Thymus (tissue), 11 donors: Measurements from ENCODE around the gene C2. TPM values are rescaled to one million over a fixed set of nuclear protein-coding genes. Genes with fewer than 3 reads are reported as not detected.

ENCODE experiments used
- DNase-seq, 9 donors: peaks; one replicate each; pipeline ENCODE4 v3.0.0-alpha.2; 2013; ENCODE audit warnings: low spot score in 9 of 9, low read depth in 6 of 9, missing footprints in 1 of 9
- H3K27ac ChIP-seq, 2 donors: one replicate each; pipeline ENCODE4 v1.5.1; 2013; ENCODE audit warnings: control low read depth in 1 of 2, low read depth in 1 of 2, low read length in 1 of 2, mild to moderate bottlenecking in 1 of 2, moderate library complexity in 1 of 2
- H3K27me3 ChIP-seq, 2 donors: one replicate each; pipeline ENCODE4 v1.5.1; 2013; ENCODE audit warnings: low read length in 1 of 2; ENCODE audit not compliant: control insufficient read depth in 2 of 2, insufficient read depth in 1 of 2
- H3K36me3 ChIP-seq, 2 donors: one replicate each; pipeline ENCODE4 v1.5.1; 2013; ENCODE audit warnings: low read length in 1 of 2, mild to moderate bottlenecking in 1 of 2, moderate library complexity in 1 of 2; ENCODE audit not compliant: control insufficient read depth in 2 of 2, insufficient read depth in 2 of 2
- H3K4me1 ChIP-seq, 2 donors: one replicate each; pipeline ENCODE4 v1.5.1; 2013; ENCODE audit warnings: low read length in 2 of 2; ENCODE audit not compliant: control insufficient read depth in 2 of 2, insufficient read depth in 2 of 2
- H3K4me3 ChIP-seq, 2 donors: one replicate each; pipeline ENCODE4 v1.5.1; 2013; ENCODE audit warnings: low read length in 2 of 2, control low read depth in 1 of 2, mild to moderate bottlenecking in 1 of 2
- H3K9me3 ChIP-seq, 2 donors: one replicate each; pipeline ENCODE4 v1.5.1; 2013; ENCODE audit warnings: low read length in 1 of 2, mild to moderate bottlenecking in 1 of 2; ENCODE audit not compliant: control insufficient read depth in 2 of 2, insufficient read depth in 1 of 2
- WGBS: extraction: QIAGEN DNeasy Blood & Tissue Kit; methylation state at CpG from one replicate; pipeline ENCODE4 v1.1.7; 2013; 5-methylcytosine and 5-hydroxymethylcytosine counted together
- polyA plus RNA-seq: library from polyadenylated mRNA; stranded (reverse); fragments of 200-250 nt; gene quantifications from one replicate; pipeline ENCODE4 v1.2.3, GENCODE V29; 2013
- total RNA-seq: library from RNA; stranded (reverse); fragments of 120-200 nt; gene quantifications from one replicate; pipeline ENCODE4 v1.2.4, GENCODE V29; 2013
- donor health status: healthy.

The C2 gene
- total and polyA plus RNA-seq, 2 donors: 9.0 to 10.3 TPM

DNA sequence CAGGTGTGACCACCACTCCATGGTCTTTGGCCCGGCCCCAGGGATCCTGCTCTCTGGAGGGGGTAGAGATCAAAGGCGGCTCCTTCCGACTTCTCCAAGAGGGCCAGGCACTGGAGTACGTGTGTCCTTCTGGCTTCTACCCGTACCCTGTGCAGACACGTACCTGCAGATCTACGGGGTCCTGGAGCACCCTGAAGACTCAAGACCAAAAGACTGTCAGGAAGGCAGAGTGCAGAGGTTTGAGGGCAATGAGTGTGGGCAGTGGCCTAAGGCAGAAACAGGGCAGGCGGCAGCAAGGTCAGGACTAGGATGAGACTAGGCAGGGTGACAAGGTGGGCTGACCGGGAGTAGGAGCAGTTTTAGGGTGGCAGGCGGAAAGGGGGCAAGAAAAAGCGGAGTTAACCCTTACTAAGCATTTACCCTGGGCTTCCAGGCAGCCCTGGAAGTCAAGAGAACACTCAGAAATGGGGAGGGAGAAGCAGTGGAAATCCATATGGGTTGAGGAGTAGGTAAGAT lies 18.9 kb downstream of the C2 start:
- peak overlapping the region; percentile 43 to 71 for H3K27ac ChIP-seq
- 84% methylated on average over 11 of the region's 11 CpGs for WGBS
- peak overlapping the region in 1 of 2 donors; percentile 5 for H3K4me3 ChIP-seq
- H3K9me3 ChIP-seq: no peaks in the 10 kb centered on the region
- H3K4me1 ChIP-seq: peaks cover 0 to 18% of the 10 kb centered on the region in 2 donors
- H3K27me3 ChIP-seq: peaks cover 0 to 37% of the 10 kb centered on the region in 2 donors
- peaks cover 4 to 7% of the 10 kb centered on the region in 2 donors for H3K36me3 ChIP-seq
- DNase-seq: no peak

GRCh38 chr6:31947070-31947675 lies 19.7 kb downstream of the C2 start:
- H3K9me3 ChIP-seq: no peaks in the 10 kb centered on the region
- peaks cover 0 to 18% of the 10 kb centered on the region in 2 donors for H3K4me1 ChIP-seq
- no peak overlapping the region for H3K4me3 ChIP-seq
- no peak for DNase-seq
- no peak overlapping the region for H3K27ac ChIP-seq
- H3K36me3 ChIP-seq: peaks cover 12 to 14% of the 10 kb centered on the region in 2 donors
- H3K27me3 ChIP-seq: peaks cover 0 to 37% of the 10 kb centered on the region in 2 donors
- 95% methylated on average over 24 of the region's 24 CpGs for WGBS

- H3K27ac ChIP-seq: no peak overlapping the region
- WGBS: 93% methylated on average over 4 of the region's 4 CpGs
- H3K4me1 ChIP-seq: peaks cover 0 to 18% of the 10 kb centered on the region in 2 donors
- no peak overlapping the region for H3K4me3 ChIP-seq
- H3K27me3 ChIP-seq: peaks cover 0 to 31% of the 10 kb centered on the region in 2 donors
- peaks cover 15 to 21% of the 10 kb centered on the region in 2 donors for H3K36me3 ChIP-seq
- H3K9me3 ChIP-seq: no peaks in the 10 kb centered on the region
- DNase-seq: no peak
These were observed 20.3 kb downstream of the C2 start for GRCh38 chr6:31947864-31948263.

- WGBS: 78% methylated on average over 5 of the region's 5 CpGs
- Histone ChIP-seq H3K4me1 (peaks cover 0 to 18% of the 10 kb centered on the region in 2 donors), H3K27ac (no peak overlapping the region), H3K9me3 (no peaks in the 10 kb centered on the region), H3K36me3 (peaks cover 20 to 25% of the 10 kb centered on the region in 2 donors), H3K4me3 (no peak overlapping the region), H3K27me3 (peaks cover 0 to 27% of the 10 kb centered on the region in 2 donors)
- no peak for DNase-seq
These were observed 20.8 kb downstream of the C2 start for GRCh38 chr6:31948306-31948705.

DNA sequence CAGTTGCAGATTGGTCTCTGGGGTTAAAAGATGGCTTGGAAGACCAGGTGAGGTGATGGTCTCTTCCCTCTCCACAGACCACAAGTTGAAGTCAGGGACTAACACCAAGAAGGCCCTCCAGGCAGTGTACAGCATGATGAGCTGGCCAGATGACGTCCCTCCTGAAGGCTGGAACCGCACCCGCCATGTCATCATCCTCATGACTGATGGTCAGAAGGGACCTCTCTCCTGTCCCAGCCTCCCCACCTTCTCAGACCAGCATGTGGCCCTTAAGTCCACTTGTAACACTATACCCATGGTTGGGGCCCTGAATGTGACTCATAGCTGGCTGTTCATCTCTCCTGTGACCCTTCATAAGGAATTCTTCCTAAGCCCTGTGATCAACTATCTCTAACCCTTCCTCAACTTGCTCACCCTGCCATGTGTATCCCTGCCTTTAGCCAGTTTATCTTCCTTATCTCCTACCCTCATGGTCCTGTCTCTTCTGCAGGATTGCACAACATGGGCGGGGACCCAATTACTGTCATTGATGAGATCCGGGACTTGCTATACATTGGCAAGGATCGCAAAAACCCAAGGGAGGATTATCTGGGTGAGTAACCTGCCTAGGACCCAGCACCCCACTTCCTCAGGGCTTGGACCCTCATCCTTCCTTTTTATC lies 21.4 kb downstream of the C2 start:
- Histone ChIP-seq H3K27ac (no peak overlapping the region), H3K36me3 (peaks cover 25 to 31% of the 10 kb centered on the region in 2 donors), H3K27me3 (peaks cover 0 to 24% of the 10 kb centered on the region in 2 donors), H3K9me3 (no peaks in the 10 kb centered on the region), H3K4me1 (peaks cover 0 to 18% of the 10 kb centered on the region in 2 donors), H3K4me3 (no peak overlapping the region)
- WGBS: 95% methylated on average over 6 of the region's 6 CpGs
- no peak for DNase-seq

DNA sequence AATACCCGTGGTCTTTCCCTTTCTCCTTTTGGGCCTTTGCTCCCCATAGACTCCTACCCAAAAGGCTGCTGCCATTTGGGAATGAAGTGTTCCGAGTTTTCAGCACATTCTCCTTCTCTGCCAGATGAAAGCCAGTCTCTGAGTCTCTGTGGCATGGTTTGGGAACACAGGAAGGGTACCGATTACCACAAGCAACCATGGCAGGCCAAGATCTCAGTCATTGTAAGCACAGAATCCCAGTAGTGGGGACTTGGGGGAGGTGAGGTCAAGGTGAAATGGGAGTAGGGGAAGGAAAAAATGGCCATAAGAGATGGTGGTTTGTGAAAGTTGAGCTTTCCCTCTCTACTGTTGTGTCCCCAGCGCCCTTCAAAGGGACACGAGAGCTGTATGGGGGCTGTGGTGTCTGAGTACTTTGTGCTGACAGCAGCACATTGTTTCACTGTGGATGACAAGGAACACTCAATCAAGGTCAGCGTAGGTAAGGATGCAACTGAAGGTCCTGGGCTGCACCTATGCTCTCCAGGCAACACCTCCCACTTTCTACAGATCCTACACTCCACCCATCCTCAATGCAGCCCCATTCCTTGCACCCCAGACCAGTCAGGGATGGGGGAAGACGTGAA lies 22.5 kb downstream of the C2 start:
- WGBS: 94% methylated on average over 7 of the region's 7 CpGs
- Histone ChIP-seq H3K27ac (no peak overlapping the region), H3K27me3 (peaks cover 0 to 19% of the 10 kb centered on the region in 2 donors), H3K4me3 (no peak overlapping the region), H3K9me3 (peaks cover 0 to 4% of the 10 kb centered on the region in 2 donors), H3K36me3 (peaks cover 37 to 43% of the 10 kb centered on the region in 2 donors), H3K4me1 (peaks cover 0 to 13% of the 10 kb centered on the region in 2 donors)
- no peak for DNase-seq

- DNase-seq: peak in 1 of 9 donors; percentile 25
- H3K27me3 ChIP-seq: no peaks in the 10 kb centered on the region
- no peaks in the 10 kb centered on the region for H3K4me1 ChIP-seq
- peaks cover 0 to 4% of the 10 kb centered on the region in 2 donors for H3K9me3 ChIP-seq
- H3K36me3 ChIP-seq: peaks cover 49 to 61% of the 10 kb centered on the region in 2 donors
- H3K4me3 ChIP-seq: no peak overlapping the region
- WGBS: 91% methylated on average over 5 of the region's 5 CpGs
- H3K27ac ChIP-seq: no peak overlapping the region
These were observed 24.8 kb downstream of the C2 start for GRCh38 chr6:31952140-31952805.

GRCh38 chr6:31952890-31953289 lies 25.4 kb downstream of the C2 start:
- Histone ChIP-seq H3K27ac (no peak overlapping the region), H3K4me3 (no peak overlapping the region), H3K27me3 (no peaks in the 10 kb centered on the region), H3K4me1 (peaks cover 0 to 2% of the 10 kb centered on the region in 2 donors), H3K36me3 (peaks cover 49 to 61% of the 10 kb centered on the region in 2 donors), H3K9me3 (peaks cover 0 to 4% of the 10 kb centered on the region in 2 donors)
- 97% methylated on average over 5 of the region's 5 CpGs for WGBS
- DNase-seq: no peak
